ENCODE results near the gene CBR1. TPM values are rescaled to one million over a fixed set of nuclear protein-coding genes. Genes with fewer than 3 reads are reported as not detected.
"Not testable (repeated sequence)": the region's sequence is repeated elsewhere in the genome, so short reads cannot be mapped to it uniquely, and the experiment has no call there.

CBR1 gene
- total and polyA plus RNA-seq, 2 experiments from 2014 or later: 151 to 179 TPM

- Histone ChIP-seq H3K4me3 (no peak overlapping the region), H3K27me3 (replicated peaks; ENCODE audit: insufficient read depth) (no peaks in the 10 kb centered on the region), H3K9me2 (ENCODE audit: insufficient read depth) (no peaks in the 10 kb centered on the region), H3K9ac (no peak overlapping the region), H3K27ac (no peak overlapping the region), H3K4me2 (ENCODE audit: unreplicated experiment) (no peak overlapping the region), H3K9me3 (ENCODE audit: low read depth) (no peaks in the 10 kb centered on the region), H3F3A (ENCODE audit: insufficient read depth) (no peaks in the 10 kb centered on the region), H2AFZ (no peak overlapping the region), H3K36me3 (ENCODE audit: low read depth) (no peaks in the 10 kb centered on the region), H3K4me1 (ENCODE audit: insufficient read depth) (no peaks in the 10 kb centered on the region), H3K79me2 (ENCODE audit: insufficient read depth) (no peaks in the 10 kb centered on the region), H4K20me1 (ENCODE audit: insufficient read depth) (no peaks in the 10 kb centered on the region)
- in situ Hi-C loops (cut with MboI): no loop called here
- DNase-seq: no peak
- 76 to 83% methylated on average over 2 of the region's 2 CpGs for WGBS, 2 experiments (ENCODE audit: low coverage in 1 of 2, low lambda C conversion rate in 2 of 2, missing lambda C conversion rate in 2 of 2)
- TF ChIP-seq EZH2 (IDR thresholded peaks at IDR 0.05; ENCODE audit: insufficient read depth, poor library complexity, severe bottlenecking) (no peak), EZH2phosphoT487 (IDR thresholded peaks at IDR 0.05; ENCODE audit: insufficient read depth, low read depth) (no peak)
Measured at GRCh38 chr21:36098182-36098532, 28.3 kb downstream of the CBR1 start.

- Histone ChIP-seq H2AFZ (no peak overlapping the region), H3K36me3 (ENCODE audit: low read depth) (no peaks in the 10 kb centered on the region), H3K9ac (no peak overlapping the region), H3K4me2 (ENCODE audit: unreplicated experiment) (no peak overlapping the region), H3K27me3 (replicated peaks; ENCODE audit: insufficient read depth) (no peaks in the 10 kb centered on the region), H3K79me2 (ENCODE audit: insufficient read depth) (no peaks in the 10 kb centered on the region), H4K20me1 (ENCODE audit: insufficient read depth) (no peaks in the 10 kb centered on the region), H3K27ac (no peak overlapping the region), H3F3A (ENCODE audit: insufficient read depth) (no peaks in the 10 kb centered on the region), H3K9me2 (ENCODE audit: insufficient read depth) (no peaks in the 10 kb centered on the region), H3K9me3 (ENCODE audit: low read depth) (no peaks in the 10 kb centered on the region), H3K4me3 (no peak overlapping the region), H3K4me1 (ENCODE audit: insufficient read depth) (no peaks in the 10 kb centered on the region)
- DNase-seq: no peak
- WGBS, 2 experiments (ENCODE audit: low coverage in 1 of 2, low lambda C conversion rate in 2 of 2, missing lambda C conversion rate in 2 of 2): 95 to 100% methylated on average over 3 of the region's 3 CpGs
- in situ Hi-C loops (cut with MboI): no loop called here
- TF ChIP-seq EZH2 (IDR thresholded peaks at IDR 0.05; ENCODE audit: insufficient read depth, poor library complexity, severe bottlenecking) (no peak), EZH2phosphoT487 (IDR thresholded peaks at IDR 0.05; ENCODE audit: insufficient read depth, low read depth) (no peak)
Measured at GRCh38 chr21:36099000-36099399, 29.2 kb downstream of the CBR1 start.

DNA sequence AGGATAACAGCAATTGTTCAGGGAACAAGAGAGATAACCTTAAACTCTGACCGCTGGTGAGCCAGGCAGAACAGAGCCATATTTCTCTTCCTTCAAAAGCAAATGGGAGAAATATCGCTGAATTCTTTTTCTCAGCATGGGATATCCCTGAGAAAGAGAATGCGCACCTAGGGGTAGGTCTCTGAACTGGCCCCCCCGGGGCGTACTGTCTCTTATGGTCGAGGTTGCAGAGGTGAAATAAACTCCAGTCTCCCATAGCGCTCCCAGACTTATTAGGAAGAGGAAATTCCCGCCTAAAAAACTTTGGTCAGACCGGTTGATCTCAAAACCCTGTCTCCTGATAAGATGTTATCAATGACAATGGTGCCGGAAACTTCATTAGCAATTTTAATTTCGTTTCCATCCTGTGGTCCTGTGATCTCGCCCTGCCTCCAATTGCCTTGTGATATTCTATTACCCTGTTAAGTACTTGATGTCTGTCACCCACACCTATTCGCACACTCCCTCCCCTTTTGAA, 29.9 kb downstream of the CBR1 start:
- H3K36me3 ChIP-seq (ENCODE audit: low read depth); DNase-seq; H3K9me3 ChIP-seq (ENCODE audit: low read depth); H3K9ac ChIP-seq; H2AFZ ChIP-seq; H3K9me2 ChIP-seq (ENCODE audit: insufficient read depth); H3F3A ChIP-seq (ENCODE audit: insufficient read depth); H4K20me1 ChIP-seq (ENCODE audit: insufficient read depth); H3K4me1 ChIP-seq (ENCODE audit: insufficient read depth); H3K4me2 ChIP-seq (ENCODE audit: unreplicated experiment); H3K27me3 ChIP-seq (replicated peaks; ENCODE audit: insufficient read depth); H3K79me2 ChIP-seq (ENCODE audit: insufficient read depth); H3K4me3 ChIP-seq; H3K27ac ChIP-seq; in situ Hi-C loops (cut with MboI): not testable (repeated sequence)
- WGBS, 2 experiments (ENCODE audit: low coverage in 1 of 2, low lambda C conversion rate in 2 of 2, missing lambda C conversion rate in 2 of 2): 72 to 75% methylated on average over 12 to 13 of the region's 13 CpGs

GRCh38 chr21:36100971-36101641, 31.3 kb downstream of the CBR1 start:
- in situ Hi-C loops (cut with MboI): no loop called here
- DNase-seq: no peak
- 33 to 36% methylated on average over 6 of the region's 6 CpGs for WGBS, 2 experiments (ENCODE audit: low coverage in 1 of 2, low lambda C conversion rate in 2 of 2, missing lambda C conversion rate in 2 of 2)
- Histone ChIP-seq H3K9ac (no peak overlapping the region), H3K27me3 (replicated peaks; ENCODE audit: insufficient read depth) (0 out of 2 replicates have a peak, but pooled peaks cover 3% of the 10 kb centered on the region), H2AFZ (no peak overlapping the region), H3K4me2 (ENCODE audit: unreplicated experiment) (no peak overlapping the region), H3K36me3 (ENCODE audit: low read depth) (no peaks in the 10 kb centered on the region), H3K4me3 (no peak overlapping the region), H3K27ac (no peak overlapping the region), H3K79me2 (ENCODE audit: insufficient read depth) (no peaks in the 10 kb centered on the region), H4K20me1 (ENCODE audit: insufficient read depth) (no peaks in the 10 kb centered on the region), H3K9me3 (ENCODE audit: low read depth) (no peaks in the 10 kb centered on the region), H3K4me1 (ENCODE audit: insufficient read depth) (no peaks in the 10 kb centered on the region), H3K9me2 (ENCODE audit: insufficient read depth) (no peaks in the 10 kb centered on the region), H3F3A (ENCODE audit: insufficient read depth) (no peaks in the 10 kb centered on the region)
- TF ChIP-seq EZH2 (IDR thresholded peaks at IDR 0.05; ENCODE audit: insufficient read depth, poor library complexity, severe bottlenecking) (no peak), EZH2phosphoT487 (IDR thresholded peaks at IDR 0.05; ENCODE audit: insufficient read depth, low read depth) (no peak)

GRCh38 chr21:36103434-36103833, 33.6 kb downstream of the CBR1 start:
- no peak overlapping the region for H3K9ac ChIP-seq
- no peaks in the 10 kb centered on the region for H4K20me1 ChIP-seq (ENCODE audit: insufficient read depth)
- no peak overlapping the region for H2AFZ ChIP-seq
- H3K79me2 ChIP-seq (ENCODE audit: insufficient read depth): no peaks in the 10 kb centered on the region
- H3K27ac ChIP-seq: no peak overlapping the region
- in situ Hi-C loops (cut with MboI): no loop called here
- 0 out of 2 replicates have a peak, but pooled peaks cover 3% of the 10 kb centered on the region for H3K27me3 ChIP-seq (replicated peaks; ENCODE audit: insufficient read depth)
- H3K9me2 ChIP-seq (ENCODE audit: insufficient read depth): no peaks in the 10 kb centered on the region
- H3K4me2 ChIP-seq (ENCODE audit: unreplicated experiment): no peak overlapping the region
- no peak for DNase-seq
- H3K4me1 ChIP-seq (ENCODE audit: insufficient read depth): no peaks in the 10 kb centered on the region
- no peaks in the 10 kb centered on the region for H3K9me3 ChIP-seq (ENCODE audit: low read depth)
- no peak for TF ChIP-seq EZH2phosphoT487 (IDR thresholded peaks at IDR 0.05; ENCODE audit: insufficient read depth, low read depth)
- TF ChIP-seq EZH2 (IDR thresholded peaks at IDR 0.05; ENCODE audit: insufficient read depth, poor library complexity, severe bottlenecking): no peak
- no peak overlapping the region for H3K4me3 ChIP-seq
- no peaks in the 10 kb centered on the region for H3F3A ChIP-seq (ENCODE audit: insufficient read depth)
- no peaks in the 10 kb centered on the region for H3K36me3 ChIP-seq (ENCODE audit: low read depth)
